Measurements from ENCODE around the gene ATF4.
A peak's percentile ranks its signal among the peaks of the same experiment; 100 is the strongest.

ATF4 gene

DNA sequence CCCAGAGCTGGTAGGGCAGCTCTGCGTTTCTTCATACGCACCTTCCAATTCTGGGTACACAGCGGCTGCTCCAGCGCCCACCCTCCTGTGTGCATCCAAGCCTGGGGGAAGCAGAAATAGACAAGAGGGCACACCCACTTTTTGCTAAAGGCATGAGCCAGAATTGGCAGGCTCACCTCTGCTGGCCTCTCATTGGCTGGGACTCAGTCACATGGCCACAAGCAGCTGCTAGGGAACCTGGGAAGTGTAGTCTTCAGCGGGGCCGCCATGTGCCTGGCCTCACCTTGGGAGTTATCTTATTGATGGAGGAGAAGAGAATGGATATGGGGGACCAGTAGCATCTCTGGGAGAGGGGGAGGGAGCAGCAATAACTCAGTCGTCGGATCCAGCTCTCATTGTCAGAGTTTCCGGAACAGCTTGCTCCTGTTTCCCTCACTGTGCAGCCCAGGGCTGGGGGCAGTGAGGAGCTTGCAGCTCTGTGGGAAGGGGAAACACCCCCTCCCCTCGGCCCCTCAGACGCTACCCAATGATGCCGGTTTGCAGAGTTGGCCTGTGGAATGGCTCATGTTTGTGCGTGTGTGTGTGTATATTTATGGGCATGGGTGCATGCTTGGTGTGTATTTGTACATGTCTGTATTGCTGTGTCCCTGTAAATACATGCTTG is 30.1 kb upstream of the ATF4 start:
- no peaks in the 10 kb centered on the region for H3K36me3 ChIP-seq (ENCODE audit: control insufficient read depth, insufficient read depth, low read length)
- no peaks in the 10 kb centered on the region for H3K9me3 ChIP-seq (ENCODE audit: control insufficient read depth, insufficient read depth, low read length)
- peaks cover 15% of the 10 kb centered on the region; the same call in 1 of the 2 replicates for H3K27me3 ChIP-seq (ENCODE audit: control insufficient read depth, insufficient read depth, low read length)
- 0 out of 2 replicates have a peak overlapping the region, but pooled peaks have one; percentile 18 for H3K4me3 ChIP-seq (ENCODE audit: low read depth, low read length)
- H3K9ac ChIP-seq (ENCODE audit: low read depth, low read length), result no peak overlapping the region
- peaks cover 4% of the 10 kb centered on the region; the same call in 1 of the 2 replicates for H3K4me1 ChIP-seq (ENCODE audit: control insufficient read depth, insufficient read depth, low read length)
- no peak overlapping the region for H3K27ac ChIP-seq (ENCODE audit: low read depth, low read length)

DNA sequence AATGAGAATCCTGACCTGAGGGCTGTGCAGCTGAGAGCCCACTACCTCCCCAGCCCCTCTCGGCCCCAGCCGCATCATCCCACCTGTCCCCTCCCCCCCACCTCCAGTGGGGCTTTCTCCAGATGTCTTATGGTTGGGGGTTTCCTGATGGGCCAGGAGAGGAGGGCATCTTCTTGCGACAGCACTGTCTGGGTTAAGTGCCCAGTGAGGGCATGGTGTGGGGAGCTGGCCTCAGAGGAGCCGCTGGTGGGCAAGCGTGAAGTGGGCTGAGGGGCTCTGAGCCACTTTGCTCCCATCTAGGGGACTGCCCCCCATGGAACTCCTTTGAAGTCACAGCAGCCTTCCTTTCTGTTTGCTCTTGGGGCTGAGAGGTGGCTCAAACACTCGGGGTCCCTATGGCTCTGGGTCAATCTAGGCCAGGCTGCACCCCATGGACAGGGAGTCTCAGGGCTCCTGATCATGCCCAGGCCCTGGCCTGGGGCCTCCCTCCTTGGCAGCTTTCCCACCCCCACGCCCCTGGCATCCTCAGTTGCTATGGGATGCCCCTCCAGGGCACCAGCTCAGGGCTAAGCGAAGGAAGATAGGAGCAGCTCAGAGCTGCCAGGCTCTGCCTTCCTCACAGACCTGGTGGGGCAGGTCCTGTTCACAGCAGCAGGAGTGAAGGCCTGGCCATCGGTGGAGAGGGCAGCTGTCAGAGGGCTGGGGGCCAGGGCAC is 29.2 kb upstream of the ATF4 start:
- Histone ChIP-seq H3K4me1 (ENCODE audit: control insufficient read depth, insufficient read depth, low read length) (peaks cover 4% of the 10 kb centered on the region; the same call in 1 of the 2 replicates), H3K4me3 (ENCODE audit: low read depth, low read length) (no peak overlapping the region), H3K9ac (ENCODE audit: low read depth, low read length) (no peak overlapping the region), H3K9me3 (ENCODE audit: control insufficient read depth, insufficient read depth, low read length) (no peaks in the 10 kb centered on the region), H3K36me3 (ENCODE audit: control insufficient read depth, insufficient read depth, low read length) (no peaks in the 10 kb centered on the region), H3K27ac (ENCODE audit: low read depth, low read length) (no peak overlapping the region), H3K27me3 (ENCODE audit: control insufficient read depth, insufficient read depth, low read length) (peaks cover 15% of the 10 kb centered on the region; the same call in 1 of the 2 replicates)

DNA sequence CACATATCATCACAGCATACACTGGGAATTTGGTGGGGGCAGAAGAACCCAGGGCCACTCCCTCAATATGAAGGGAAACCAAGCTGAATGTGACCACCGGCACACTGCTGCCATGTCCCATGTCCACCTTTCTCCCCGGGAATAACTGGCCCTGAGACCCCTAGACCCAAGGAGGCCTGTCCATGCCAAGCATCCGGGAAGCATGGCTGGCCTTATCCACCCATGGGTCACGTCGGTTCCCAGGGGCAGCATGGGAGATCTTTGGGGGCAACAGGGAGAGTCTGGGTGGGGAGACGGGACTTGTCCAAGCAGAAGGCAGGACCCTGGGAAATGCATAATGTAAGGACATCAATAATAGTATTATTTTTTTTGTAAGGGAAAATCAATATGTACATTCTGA is 28.7 kb upstream of the ATF4 start:
- H3K27ac ChIP-seq (ENCODE audit: low read depth, low read length), result no peak overlapping the region
- H3K4me3 ChIP-seq (ENCODE audit: low read depth, low read length), result no peak overlapping the region
- no peaks in the 10 kb centered on the region for H3K9me3 ChIP-seq (ENCODE audit: control insufficient read depth, insufficient read depth, low read length)
- H3K36me3 ChIP-seq (ENCODE audit: control insufficient read depth, insufficient read depth, low read length), result no peaks in the 10 kb centered on the region
- H3K27me3 ChIP-seq (ENCODE audit: control insufficient read depth, insufficient read depth, low read length), result peaks cover 15% of the 10 kb centered on the region; the same call in 1 of the 2 replicates
- H3K9ac ChIP-seq (ENCODE audit: low read depth, low read length), result no peak overlapping the region
- peaks cover 4% of the 10 kb centered on the region; the same call in 1 of the 2 replicates for H3K4me1 ChIP-seq (ENCODE audit: control insufficient read depth, insufficient read depth, low read length)

DNA sequence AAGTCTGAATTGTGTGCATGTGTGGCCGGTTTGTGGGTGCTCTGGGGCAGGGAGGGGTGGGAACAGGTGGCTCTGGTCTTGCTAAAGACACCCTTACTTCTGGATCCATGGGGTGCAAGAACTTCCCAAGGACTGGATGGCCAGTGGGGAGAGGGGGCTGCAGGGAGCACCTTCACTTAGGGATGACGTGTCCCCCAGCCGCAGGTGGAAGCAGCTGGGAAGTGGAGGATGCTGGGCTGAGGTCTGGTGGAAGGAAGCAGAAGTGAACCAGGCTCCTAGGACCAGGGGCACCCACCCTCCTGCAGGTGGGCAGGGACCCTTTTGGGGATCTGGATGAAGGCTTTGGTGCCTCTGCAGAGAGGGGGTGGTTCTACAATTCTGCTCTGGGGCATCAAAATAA is 28.2 kb upstream of the ATF4 start:
- peaks cover 4% of the 10 kb centered on the region; the same call in 1 of the 2 replicates for H3K4me1 ChIP-seq (ENCODE audit: control insufficient read depth, insufficient read depth, low read length)
- H3K27ac ChIP-seq (ENCODE audit: low read depth, low read length), result no peak overlapping the region

DNA sequence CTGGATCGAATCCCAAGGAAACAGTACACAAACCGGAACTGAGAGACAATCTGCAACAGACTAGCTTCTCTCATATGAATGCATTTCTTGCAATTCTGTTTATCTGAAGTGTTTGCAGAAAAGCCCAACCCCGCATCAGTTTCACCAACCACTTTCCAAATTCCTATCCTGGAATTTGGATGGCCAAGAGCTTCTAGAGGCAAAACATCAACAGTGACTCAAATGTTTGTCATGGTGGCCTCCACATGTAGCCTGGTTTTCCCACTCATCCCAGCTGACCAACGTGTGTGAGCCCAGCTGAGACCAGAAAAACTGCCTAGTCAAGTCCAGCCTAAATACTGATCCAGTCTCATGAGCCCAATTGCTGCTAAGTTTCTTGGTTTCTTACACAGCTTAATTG is 26.6 kb upstream of the ATF4 start:
- peaks cover 4% of the 10 kb centered on the region; the same call in 1 of the 2 replicates for H3K4me1 ChIP-seq (ENCODE audit: control insufficient read depth, insufficient read depth, low read length)
- peaks cover 28% of the 10 kb centered on the region for H3K27me3 ChIP-seq (ENCODE audit: control insufficient read depth, insufficient read depth, low read length)
- H3K9ac ChIP-seq (ENCODE audit: low read depth, low read length), result no peak overlapping the region
- H3K9me3 ChIP-seq (ENCODE audit: control insufficient read depth, insufficient read depth, low read length), result no peaks in the 10 kb centered on the region
- no peak overlapping the region for H3K27ac ChIP-seq (ENCODE audit: low read depth, low read length)
- H3K4me3 ChIP-seq (ENCODE audit: low read depth, low read length), result no peak overlapping the region
- H3K36me3 ChIP-seq (ENCODE audit: control insufficient read depth, insufficient read depth, low read length), result no peaks in the 10 kb centered on the region

More for the DNA sequence above, 28.2 kb upstream of the ATF4 start:
- Histone ChIP-seq H3K36me3 (ENCODE audit: control insufficient read depth, insufficient read depth, low read length) (no peaks in the 10 kb centered on the region), H3K9ac (ENCODE audit: low read depth, low read length) (no peak overlapping the region), H3K4me3 (ENCODE audit: low read depth, low read length) (no peak overlapping the region), H3K27me3 (ENCODE audit: control insufficient read depth, insufficient read depth, low read length) (peaks cover 15% of the 10 kb centered on the region; the same call in 1 of the 2 replicates), H3K9me3 (ENCODE audit: control insufficient read depth, insufficient read depth, low read length) (no peaks in the 10 kb centered on the region)

DNA sequence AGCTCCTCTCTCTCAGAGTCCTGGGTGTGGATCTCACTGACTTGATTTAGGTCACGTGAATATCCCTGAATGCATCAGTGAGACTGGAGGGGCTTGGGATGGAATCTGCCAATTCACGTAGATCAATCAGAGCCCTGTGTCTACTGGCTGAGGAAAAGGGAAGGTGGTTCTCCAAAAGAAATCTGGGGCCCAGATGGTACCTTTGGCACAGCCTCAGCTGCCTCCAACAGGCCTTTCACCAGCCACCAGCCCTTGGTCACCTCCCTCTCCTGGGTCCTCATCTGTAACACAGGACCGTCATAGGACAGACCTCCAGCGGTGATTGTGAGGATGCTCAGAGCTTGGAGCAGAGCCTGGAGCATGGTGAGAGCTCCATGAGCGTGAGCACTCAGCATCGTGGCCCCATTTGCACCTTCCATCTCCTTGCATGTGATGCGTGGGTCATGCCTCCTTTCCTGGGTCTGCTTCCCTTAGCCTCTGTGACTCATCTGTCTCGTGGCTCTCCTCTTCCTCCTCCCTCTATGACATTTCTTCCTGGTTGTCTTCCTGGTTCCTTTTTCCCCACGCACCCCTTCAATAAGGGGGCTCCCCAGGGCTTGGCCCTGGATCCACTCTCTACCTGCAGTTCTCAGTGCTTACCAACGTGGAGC is 25.8 kb upstream of the ATF4 start:
- no peak overlapping the region for H3K9ac ChIP-seq (ENCODE audit: low read depth, low read length)
- no peak overlapping the region for H3K4me3 ChIP-seq (ENCODE audit: low read depth, low read length)
- H3K36me3 ChIP-seq (ENCODE audit: control insufficient read depth, insufficient read depth, low read length), result no peaks in the 10 kb centered on the region
- peaks cover 4% of the 10 kb centered on the region; the same call in 1 of the 2 replicates for H3K4me1 ChIP-seq (ENCODE audit: control insufficient read depth, insufficient read depth, low read length)
- H3K9me3 ChIP-seq (ENCODE audit: control insufficient read depth, insufficient read depth, low read length), result no peaks in the 10 kb centered on the region
- H3K27ac ChIP-seq (ENCODE audit: low read depth, low read length), result no peak overlapping the region
- H3K27me3 ChIP-seq (ENCODE audit: control insufficient read depth, insufficient read depth, low read length), result peaks cover 33% of the 10 kb centered on the region

DNA sequence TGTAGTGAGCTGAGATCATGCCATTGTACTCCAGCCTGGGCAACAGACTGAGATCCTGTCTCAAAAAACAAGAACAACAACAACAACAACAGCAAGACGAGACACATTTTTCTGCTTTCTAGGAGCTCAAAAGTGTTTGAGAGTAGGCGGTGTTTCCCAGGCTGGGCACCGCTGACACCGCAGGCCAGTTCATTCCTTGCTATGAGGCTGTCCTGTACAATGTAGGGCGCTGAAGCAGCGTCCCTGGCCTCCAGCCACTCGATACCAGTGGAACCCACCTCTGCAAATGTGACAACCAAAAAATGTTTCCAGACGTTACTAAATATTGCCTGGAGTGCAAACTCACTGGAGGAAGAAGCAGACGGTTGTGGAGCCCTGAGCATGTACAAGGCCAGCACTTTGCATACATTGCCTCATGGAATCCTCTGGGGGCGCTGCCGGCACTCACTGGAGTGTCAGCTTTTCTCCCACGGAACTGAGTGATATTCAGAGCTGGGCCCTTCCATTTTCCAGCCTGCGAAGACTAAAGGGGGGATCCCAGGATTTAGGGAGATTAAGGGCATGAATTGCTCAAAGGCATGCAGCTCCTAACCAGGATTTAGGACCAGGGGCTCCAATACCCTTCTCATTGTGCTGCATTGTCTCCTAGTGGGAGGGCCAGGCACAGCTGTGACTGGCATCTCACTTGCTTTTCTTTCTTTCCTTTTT is 24.1 kb upstream of the ATF4 start:
- H3K4me3 ChIP-seq (ENCODE audit: low read depth, low read length), result no peak overlapping the region
- H3K9ac ChIP-seq (ENCODE audit: low read depth, low read length), result no peak overlapping the region
- H3K36me3 ChIP-seq (ENCODE audit: control insufficient read depth, insufficient read depth, low read length), result no peaks in the 10 kb centered on the region
- H3K27me3 ChIP-seq (ENCODE audit: control insufficient read depth, insufficient read depth, low read length), result peaks cover 45% of the 10 kb centered on the region
- no peaks in the 10 kb centered on the region for H3K9me3 ChIP-seq (ENCODE audit: control insufficient read depth, insufficient read depth, low read length)
- H3K27ac ChIP-seq (ENCODE audit: low read depth, low read length), result no peak overlapping the region
- no peaks in the 10 kb centered on the region for H3K4me1 ChIP-seq (ENCODE audit: control insufficient read depth, insufficient read depth, low read length)

DNA sequence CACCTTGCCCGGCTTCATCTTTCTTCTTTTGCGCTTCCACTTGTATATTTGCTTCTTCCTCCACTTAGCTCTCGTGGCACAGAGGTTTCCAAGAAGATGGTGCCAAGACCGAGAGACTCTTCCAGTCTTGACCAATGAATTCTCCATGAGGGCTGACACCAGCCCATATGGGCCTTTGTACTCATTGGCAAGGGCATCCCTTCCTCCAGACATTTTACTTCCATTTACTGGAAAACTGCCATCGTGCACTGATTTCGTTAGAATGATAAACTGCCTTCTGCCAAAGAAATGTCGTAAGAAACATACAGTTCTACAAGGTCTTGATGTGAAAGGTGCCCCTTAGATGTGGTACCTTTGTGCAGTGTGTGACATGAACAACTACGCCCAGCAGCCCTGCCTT is 22.9 kb upstream of the ATF4 start:
- Histone ChIP-seq H3K27me3 (ENCODE audit: control insufficient read depth, insufficient read depth, low read length) (peaks cover 50% of the 10 kb centered on the region), H3K36me3 (ENCODE audit: control insufficient read depth, insufficient read depth, low read length) (no peaks in the 10 kb centered on the region), H3K4me3 (ENCODE audit: low read depth, low read length) (no peak overlapping the region)

DNA sequence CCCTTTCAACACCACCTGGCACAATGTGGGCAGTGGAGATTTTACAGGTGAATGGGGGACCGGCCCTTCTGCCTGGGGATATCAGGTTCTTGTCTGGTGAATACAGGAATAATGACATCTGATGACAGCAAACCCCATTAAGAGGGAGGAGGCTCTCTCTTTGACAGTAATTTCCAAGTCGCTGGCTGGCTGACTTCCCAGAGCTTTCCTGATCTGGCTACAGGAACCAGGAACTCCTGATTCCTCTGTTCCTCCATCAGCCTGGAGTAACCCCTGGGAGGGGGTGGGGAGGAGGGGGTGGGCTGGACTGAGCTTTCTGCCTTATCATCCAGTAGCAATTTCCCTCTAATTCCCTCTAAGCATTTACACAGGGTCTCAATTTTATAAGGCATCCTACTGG is 22.0 kb upstream of the ATF4 start:
- H3K36me3 ChIP-seq (ENCODE audit: control insufficient read depth, insufficient read depth, low read length), result no peaks in the 10 kb centered on the region
- H3K27me3 ChIP-seq (ENCODE audit: control insufficient read depth, insufficient read depth, low read length), result peaks cover 50% of the 10 kb centered on the region
- no peak overlapping the region for H3K27ac ChIP-seq (ENCODE audit: low read depth, low read length)
- H3K9me3 ChIP-seq (ENCODE audit: control insufficient read depth, insufficient read depth, low read length), result no peaks in the 10 kb centered on the region
- no peak overlapping the region for H3K4me3 ChIP-seq (ENCODE audit: low read depth, low read length)
- H3K4me1 ChIP-seq (ENCODE audit: control insufficient read depth, insufficient read depth, low read length), result peaks cover 6% of the 10 kb centered on the region
- no peak overlapping the region for H3K9ac ChIP-seq (ENCODE audit: low read depth, low read length)

More for the DNA sequence above, 22.9 kb upstream of the ATF4 start:
- Histone ChIP-seq H3K9ac (ENCODE audit: low read depth, low read length) (no peak overlapping the region), H3K27ac (ENCODE audit: low read depth, low read length) (no peak overlapping the region), H3K4me1 (ENCODE audit: control insufficient read depth, insufficient read depth, low read length) (no peaks in the 10 kb centered on the region), H3K9me3 (ENCODE audit: control insufficient read depth, insufficient read depth, low read length) (no peaks in the 10 kb centered on the region)

DNA sequence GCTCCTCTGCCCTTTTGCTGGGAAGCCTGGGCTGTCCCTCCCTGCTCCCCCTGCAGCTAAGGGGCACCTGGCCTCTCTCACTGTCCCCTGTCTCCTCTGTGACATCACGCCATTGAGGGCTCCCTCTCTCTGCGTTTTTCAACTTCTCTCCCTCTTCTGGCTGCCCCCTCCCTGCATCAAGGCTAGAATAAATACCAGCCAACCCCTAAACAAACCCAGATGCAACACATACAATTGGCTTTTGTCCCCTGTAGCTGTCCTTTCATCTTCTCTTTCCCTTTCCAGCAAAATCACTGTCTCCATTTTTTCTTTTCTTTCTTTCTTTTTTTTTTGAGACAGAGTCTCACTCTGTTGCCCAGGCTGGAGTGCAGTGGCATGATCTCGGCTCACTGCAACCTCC is 21.6 kb upstream of the ATF4 start:
- Histone ChIP-seq H3K4me3 (ENCODE audit: low read depth, low read length) (no peak overlapping the region), H3K9me3 (ENCODE audit: control insufficient read depth, insufficient read depth, low read length) (no peaks in the 10 kb centered on the region), H3K36me3 (ENCODE audit: control insufficient read depth, insufficient read depth, low read length) (peaks cover 3% of the 10 kb centered on the region), H3K4me1 (ENCODE audit: control insufficient read depth, insufficient read depth, low read length) (peaks cover 6% of the 10 kb centered on the region), H3K27ac (ENCODE audit: low read depth, low read length) (no peak overlapping the region), H3K27me3 (ENCODE audit: control insufficient read depth, insufficient read depth, low read length) (peaks cover 46% of the 10 kb centered on the region), H3K9ac (ENCODE audit: low read depth, low read length) (no peak overlapping the region)

All from HUES48 (cell line).